ENCODE data around the gene CACNA1G. TPM values are rescaled to one million over a fixed set of nuclear protein-coding genes. Genes with fewer than 3 reads are reported as not detected.

CACNA1G gene
- total RNA-seq, 6 experiments from 2014 or later: not detected

DNA sequence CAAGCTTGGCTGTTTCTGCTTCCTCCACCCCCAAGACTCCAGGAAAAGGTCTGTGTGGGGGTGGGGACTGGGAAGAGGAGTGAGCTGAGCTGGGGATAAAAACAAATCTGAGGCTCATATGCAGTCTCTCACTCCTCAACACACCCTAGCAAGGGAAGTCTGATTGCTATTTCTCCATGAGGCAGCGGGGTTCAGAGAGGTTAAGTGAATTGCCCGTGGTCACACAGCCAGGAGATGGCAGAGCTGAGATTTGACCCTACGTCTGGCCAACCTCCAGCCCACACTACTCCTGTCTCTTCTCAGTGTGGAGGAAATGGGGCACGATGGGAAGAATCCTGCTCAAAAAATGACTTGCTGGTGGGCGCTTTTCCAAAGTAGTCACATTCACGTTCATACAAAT, 69.4 kb downstream of the CACNA1G start:
- Histone ChIP-seq H3K36me3 (no peaks in the 10 kb centered on the region), H3K27ac (no peak overlapping the region), H3K4me3 (no peak overlapping the region), H3K9me3 (no peaks in the 10 kb centered on the region), H3K4me1 (peaks cover 0 to 21% (median 7%) of the 10 kb centered on the region in 4 donors), H3K27me3 (no peaks in the 10 kb centered on the region)
- WGBS (ENCODE audit: insufficient coverage, low coverage, low lambda C conversion rate, missing lambda C conversion rate): 53% methylated on average over 5 of the region's 6 CpGs
- no peak for TF ChIP-seq POLR2A (IDR thresholded peaks at IDR 0.05)
- TF ChIP-seq CTCF (IDR thresholded peaks at IDR 0.05): no peak
- DNase-seq (peak in 1 of 3 donors; percentile 10), ATAC-seq (no peak)
- intact Hi-C loops (cut with DNase I): no loop called here

DNA sequence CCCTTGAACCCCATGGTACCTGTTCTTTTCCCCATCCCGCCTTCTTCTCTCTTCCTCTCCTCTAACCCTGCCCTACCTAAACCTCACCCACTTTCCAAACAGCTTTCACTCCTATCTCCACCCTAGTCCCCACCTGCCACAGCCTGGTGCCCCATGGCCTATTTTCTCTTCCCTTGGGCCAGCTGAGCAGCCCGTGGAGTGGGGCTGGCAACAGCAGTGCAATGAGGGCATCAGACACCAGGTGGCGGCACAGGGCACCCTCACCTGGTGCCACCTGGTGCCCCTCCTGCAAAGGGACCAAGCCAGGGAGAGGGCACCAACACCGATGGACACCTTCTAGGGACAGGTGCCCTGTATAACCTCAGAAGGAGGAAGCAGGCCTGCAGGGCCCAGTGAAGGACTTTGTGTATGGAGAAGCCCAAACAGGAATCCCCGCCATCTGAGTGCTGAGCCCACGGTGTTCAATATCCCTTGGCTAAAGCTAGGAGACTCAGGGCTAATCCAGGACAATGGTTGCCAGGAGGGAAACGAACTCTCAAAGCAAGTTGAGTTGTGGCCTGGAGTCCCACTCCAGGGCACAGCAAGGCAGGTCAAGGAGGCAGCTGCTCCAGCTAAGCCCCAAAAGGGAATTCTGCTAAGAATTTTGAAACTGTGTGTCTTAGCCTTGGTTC, 70.1 kb downstream of the CACNA1G start:
- Histone ChIP-seq H3K4me1 (peaks cover 0 to 21% (median 7%) of the 10 kb centered on the region in 4 donors), H3K36me3 (no peaks in the 10 kb centered on the region), H3K27ac (no peak overlapping the region), H3K27me3 (no peaks in the 10 kb centered on the region), H3K9me3 (no peaks in the 10 kb centered on the region), H3K4me3 (no peak overlapping the region)
- TF ChIP-seq CTCF (IDR thresholded peaks at IDR 0.05) (peak; percentile 78 to 94 (median 92)), POLR2A (IDR thresholded peaks at IDR 0.05) (no peak)
- DNase-seq (peak; percentile 78 to 83 (median 79)), ATAC-seq (peak; percentile 72 to 81 (median 73))
- intact Hi-C loops (cut with DNase I): no loop called here
- WGBS (ENCODE audit: insufficient coverage, low coverage, low lambda C conversion rate, missing lambda C conversion rate): 40% methylated on average over 4 of the region's 7 CpGs

DNA sequence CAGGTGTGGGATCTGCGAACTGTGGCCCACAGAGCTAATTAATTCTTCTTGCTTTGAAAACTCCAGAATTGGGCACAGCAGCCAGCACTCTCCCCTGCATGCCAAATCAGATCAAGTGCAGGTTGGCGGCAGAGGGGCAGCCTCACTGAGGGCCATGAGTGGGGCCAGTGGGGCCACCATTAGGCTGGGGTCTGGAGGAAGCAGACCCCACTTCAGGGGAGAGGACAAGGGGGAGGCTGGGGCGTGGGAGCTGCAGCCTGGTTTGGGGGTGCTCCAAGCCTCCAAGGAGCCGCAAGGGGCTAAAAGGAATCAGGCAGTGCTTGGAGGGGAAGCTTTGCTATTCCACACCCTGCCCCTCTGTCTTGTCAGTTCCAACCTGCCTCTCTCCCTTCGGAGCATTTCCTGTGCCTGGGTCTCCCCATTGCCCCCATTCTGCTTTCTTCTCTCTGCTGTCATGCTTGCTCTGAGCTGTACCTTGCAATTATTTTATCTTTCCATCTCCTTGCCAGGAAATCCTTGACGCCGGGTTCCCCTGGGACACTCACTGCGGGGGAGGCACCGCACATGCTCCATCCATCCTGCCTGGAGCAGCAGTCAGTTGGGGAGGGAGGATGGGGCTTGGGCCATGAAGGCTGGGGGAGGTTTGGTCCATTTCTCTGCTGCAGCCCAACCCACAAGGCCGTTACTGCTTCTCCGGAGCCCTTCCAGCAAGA, 70.8 kb downstream of the CACNA1G start:
- Histone ChIP-seq H3K4me1 (peaks cover 0 to 21% (median 7%) of the 10 kb centered on the region in 4 donors), H3K27me3 (no peaks in the 10 kb centered on the region), H3K27ac (no peak overlapping the region), H3K9me3 (no peaks in the 10 kb centered on the region), H3K4me3 (no peak overlapping the region), H3K36me3 (no peaks in the 10 kb centered on the region)
- no peak for ATAC-seq
- DNase-seq: peak in 2 of 3 donors; percentile 11 to 31
- intact Hi-C loops (cut with DNase I): no loop called here
- TF ChIP-seq CTCF (IDR thresholded peaks at IDR 0.05) (no peak), POLR2A (IDR thresholded peaks at IDR 0.05) (no peak)
- WGBS (ENCODE audit: insufficient coverage, low coverage, low lambda C conversion rate, missing lambda C conversion rate): 69% methylated on average over 6 of the region's 11 CpGs

DNA sequence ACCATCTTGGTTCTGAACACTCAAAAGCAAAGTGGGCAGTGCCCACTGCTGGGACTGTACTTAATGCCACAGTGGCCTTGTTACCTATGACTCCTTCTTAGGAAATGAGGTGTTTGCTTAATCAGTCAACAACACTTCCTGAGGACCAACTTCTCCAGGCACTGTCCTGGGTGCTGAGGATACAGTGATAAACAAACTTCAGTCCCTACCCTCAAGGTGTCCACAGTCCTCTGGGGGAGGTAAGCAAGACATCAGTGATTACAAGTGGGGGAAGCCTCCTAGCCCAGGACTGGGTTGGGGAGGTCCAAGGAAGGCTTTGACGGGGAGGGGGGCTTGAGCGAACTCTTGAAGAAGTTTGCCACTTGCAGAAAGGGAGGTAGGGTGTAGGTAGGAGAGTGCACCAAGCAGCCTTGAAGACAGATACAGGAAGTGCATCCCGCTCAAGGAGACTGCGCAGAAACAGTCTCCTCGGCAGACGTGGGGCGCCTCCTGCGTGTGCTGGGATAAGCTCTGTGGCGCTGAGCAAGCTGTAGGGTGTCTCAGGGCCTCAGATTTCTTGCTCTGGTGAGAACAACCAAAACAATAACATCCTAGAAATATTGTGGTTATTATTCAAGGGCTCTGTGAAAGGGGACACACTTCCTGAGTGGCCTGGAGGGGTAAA, 71.5 kb downstream of the CACNA1G start:
- intact Hi-C loops (cut with DNase I): loop anchor here in 1 of 2 donors (2.0 kb wide), 1 partner anchor 63 kb away; no protein-coding TSS in a partner anchor
- Histone ChIP-seq H3K4me1 (peaks cover 0 to 28% (median 10%) of the 10 kb centered on the region in 4 donors), H3K9me3 (no peaks in the 10 kb centered on the region), H3K36me3 (no peaks in the 10 kb centered on the region), H3K27me3 (no peaks in the 10 kb centered on the region), H3K27ac (no peak overlapping the region), H3K4me3 (no peak overlapping the region)
- TF ChIP-seq CTCF (IDR thresholded peaks at IDR 0.05) (no peak), POLR2A (IDR thresholded peaks at IDR 0.05) (no peak)
- WGBS (ENCODE audit: insufficient coverage, low coverage, low lambda C conversion rate, missing lambda C conversion rate): 88% methylated on average over 3 of the region's 9 CpGs
- DNase-seq (peak in 2 of 3 donors; percentile 3 to 31), ATAC-seq (no peak)

Measured in right lobe of liver (tissue), 6 donors.